Erythroblast (primary cell): ENCODE results near the gene DEPDC7.

Experiments used
- DNase-seq, 2 experiments: peaks; one replicate each; lab custom pipeline; 2025; lab: John Stamatoyannopoulos, UW
- GATA1 ChIP-seq: IDR thresholded peaks from 2 replicates; pipeline ENCODE4 v1.6.1; 2011; ENCODE audit warnings: low read depth, mild to moderate bottlenecking, control low read depth, low read length, moderate library complexity
- POLR2A ChIP-seq: IDR thresholded peaks from 2 replicates; pipeline ENCODE4 v1.6.1; 2011; ENCODE audit warnings: mild to moderate bottlenecking, low read length

The DEPDC7 gene

DNA sequence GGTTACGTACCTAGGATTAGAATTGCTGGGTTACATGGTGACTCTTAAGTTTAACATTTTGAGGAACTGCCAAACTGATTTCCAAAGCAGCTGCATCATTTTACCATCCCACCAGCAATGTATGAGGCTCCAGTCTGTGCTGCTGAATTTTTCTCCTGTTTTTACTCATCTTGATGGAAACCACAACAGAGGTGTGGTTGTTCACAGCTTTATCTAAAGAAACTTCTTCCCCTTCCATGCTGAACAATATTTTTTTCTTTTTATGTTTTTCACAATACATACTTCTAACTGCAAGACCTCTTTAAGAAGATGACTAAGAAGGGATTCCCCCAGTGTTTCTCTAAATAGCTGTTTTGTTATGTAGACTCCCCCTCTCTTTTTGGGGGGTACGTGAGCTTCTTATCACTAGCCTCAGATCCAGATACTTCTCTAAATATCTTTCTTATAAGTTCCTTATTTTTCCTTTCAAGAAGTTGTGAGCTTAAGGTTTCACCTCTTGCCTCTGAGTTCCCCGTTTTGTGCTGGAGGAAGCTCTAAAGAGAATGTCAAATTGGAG, 47.7 kb downstream of the DEPDC7 start:
- peak in 1 of 2 experiments; percentile 9 for DNase-seq
- TF ChIP-seq GATA1 = no peak
- TF ChIP-seq POLR2A = no peak

GRCh38 chr11:33064033-33064825, 48.6 kb downstream of the DEPDC7 start:
- DNase-seq = no peak
- no peak for TF ChIP-seq GATA1
- TF ChIP-seq POLR2A = no peak

DNA sequence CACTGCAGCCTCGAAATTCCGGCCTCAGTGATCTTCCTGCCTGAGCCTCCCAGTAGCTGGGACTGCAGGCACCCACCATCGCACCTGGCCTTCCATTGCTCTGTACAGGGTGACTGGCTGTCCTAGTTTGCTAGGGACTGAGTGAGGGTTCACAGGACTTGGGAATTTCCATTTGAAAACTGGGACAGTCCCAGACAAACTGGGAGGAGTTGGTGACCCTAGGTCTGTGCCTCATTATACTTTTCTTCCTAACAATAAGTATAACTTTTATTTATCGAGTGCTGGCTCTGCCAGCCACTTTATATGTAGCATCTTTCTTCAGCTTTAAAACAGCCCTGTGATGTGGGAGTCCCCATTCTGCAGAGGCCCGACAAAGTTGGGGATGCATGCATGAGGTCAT, 49.2 kb downstream of the DEPDC7 start:
- DNase-seq = no peak
- TF ChIP-seq POLR2A (no peak), GATA1 (no peak)

DNA sequence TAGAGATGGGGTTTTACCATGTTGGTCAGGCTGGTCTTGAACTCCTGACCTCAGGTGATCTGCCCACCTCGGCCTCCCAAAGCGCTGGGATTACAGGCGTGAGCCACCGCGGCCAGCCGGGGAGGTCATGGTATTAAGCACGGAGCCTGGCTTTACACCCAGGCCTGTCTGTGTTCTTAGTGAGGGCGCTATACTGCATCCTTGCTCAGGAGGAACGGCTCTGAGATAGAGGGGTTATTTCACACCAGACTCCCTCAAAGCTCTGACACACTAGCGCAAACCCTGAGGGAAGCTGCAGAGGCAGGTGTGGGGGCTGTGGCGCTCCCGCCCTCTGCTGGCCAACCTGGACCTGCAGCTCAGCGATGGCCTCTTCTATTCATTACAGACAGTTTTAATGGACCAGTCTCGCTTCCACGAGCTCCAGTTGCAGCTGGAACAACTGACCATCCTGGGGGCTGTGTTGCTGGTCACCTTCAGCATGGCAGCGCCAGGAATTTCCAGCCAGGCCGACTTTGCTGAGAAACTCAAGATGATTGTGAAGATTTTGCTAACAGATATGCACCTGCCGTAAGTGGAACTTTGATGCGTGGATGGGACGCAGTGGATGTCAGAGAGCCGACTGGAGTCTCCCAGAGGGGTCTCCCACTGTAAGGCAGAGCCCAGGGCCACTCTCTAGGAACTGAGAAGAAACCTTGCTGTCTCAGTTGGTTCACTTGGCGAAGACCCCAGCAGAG, 49.9 kb downstream of the DEPDC7 start:
- peak; percentile 68 to 80 for DNase-seq
- TF ChIP-seq POLR2A (no peak), GATA1 (no peak)

GRCh38 chr11:33067294-33067693, 51.6 kb downstream of the DEPDC7 start:
- TF ChIP-seq GATA1 (no peak), POLR2A (no peak)
- no peak for DNase-seq

DNA sequence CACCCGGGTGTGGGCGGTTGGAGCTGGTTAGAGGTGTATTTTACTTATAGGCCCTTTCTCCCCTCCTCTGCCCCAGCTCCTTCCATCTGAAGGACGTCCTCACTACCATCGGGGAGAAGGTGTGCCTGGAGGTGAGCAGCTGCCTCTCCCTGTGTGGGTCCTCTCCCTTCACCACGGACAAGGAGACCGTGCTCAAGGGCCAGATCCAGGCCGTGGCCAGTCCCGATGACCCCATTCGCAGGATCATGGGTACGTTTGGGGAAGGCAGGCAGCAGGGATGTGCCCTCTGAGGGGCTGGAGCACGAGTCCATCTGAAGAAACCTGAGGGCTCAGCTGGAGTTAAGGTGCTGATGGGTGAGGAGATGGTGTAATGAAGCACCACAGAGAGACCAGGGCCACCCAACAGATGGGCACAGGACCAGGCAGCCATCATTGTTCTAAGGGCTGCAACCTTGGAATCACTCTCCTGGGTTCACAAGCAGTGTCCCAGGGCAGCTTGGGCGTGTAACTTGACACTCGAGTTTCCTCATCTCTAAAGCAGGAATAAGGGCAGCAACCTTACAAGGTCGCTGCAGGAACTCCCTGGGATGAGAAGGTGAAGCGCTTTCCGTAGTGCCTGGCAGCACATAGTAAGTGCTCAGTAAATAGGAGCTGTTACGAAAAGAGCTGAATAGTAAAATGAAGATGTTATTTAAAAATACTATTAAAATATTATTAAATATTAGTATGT, 53.1 kb downstream of the DEPDC7 start:
- no peak for TF ChIP-seq GATA1
- no peak for TF ChIP-seq POLR2A
- no peak for DNase-seq

DNA sequence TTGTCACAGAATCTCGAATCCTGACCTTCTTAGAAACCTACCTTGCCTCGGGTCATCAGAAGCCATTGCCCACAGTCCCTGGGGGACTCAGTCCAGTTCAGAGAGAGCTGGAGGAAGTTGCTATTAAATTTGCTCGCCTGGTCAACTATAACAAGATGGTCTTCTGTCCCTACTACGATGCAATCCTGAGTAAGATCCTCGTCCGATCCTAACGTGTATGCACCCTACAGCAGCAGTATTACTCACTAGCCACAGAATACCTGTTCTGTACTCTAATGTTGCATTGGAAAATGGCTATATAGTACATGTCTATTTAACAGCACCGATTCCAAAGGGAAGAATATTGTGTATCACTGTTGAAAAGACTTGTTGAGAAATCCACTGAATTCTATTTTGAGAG, 56.8 kb downstream of the DEPDC7 start:
- TF ChIP-seq POLR2A (no peak), GATA1 (no peak)
- DNase-seq = no peak
